H1 (cell line): ENCODE data around the gene BPI. TPM values are rescaled to one million over a fixed set of nuclear protein-coding genes. Genes with fewer than 3 reads are reported as not detected.

Source experiments
- BRCA1 ChIP-seq: IDR thresholded peaks from 2 replicates; pipeline ENCODE4 v1.6.1; 2012; ENCODE audit warnings: low read depth, low read length, improper control_type of control experiment
- CBX8 ChIP-seq: fragments of 300-800, 300-1000 bp; sonication (generic); IDR thresholded peaks from 2 replicates; pipeline ENCODE4 v1.7.1; 2016; ENCODE audit warnings: low read depth, low read length, borderline replicate concordance
- CHD7 ChIP-seq: fragments of 300-600 bp; sonication (generic); IDR thresholded peaks from 2 replicates; pipeline ENCODE4 v1.7.1; 2012; ENCODE audit warnings: low read length, moderate library complexity, mild to moderate bottlenecking, inconsistent platforms; ENCODE audit not compliant: insufficient replicate concordance
- GTF2F1 ChIP-seq: IDR thresholded peaks from 2 replicates; pipeline ENCODE4 v1.6.1; 2012; ENCODE audit warnings: low read depth, low read length, improper control_type of control experiment, borderline replicate concordance
- polyA plus RNA-seq, 7 experiments: library from polyadenylated mRNA; depleted of rRNA in 3 of 7; stranded (reverse) in 5 of 7; unstranded in 2 of 7; fragments of >200 nt in 5 of 7; fragments of 200-250 nt in 2 of 7; gene quantifications; 1 replicate in 5 of 7; 2 replicates in 1 of 7; 4 replicates in 1 of 7; pipeline versions ENCODE4 v1.2.1 to v1.2.3, GENCODE V29; 2011 to 2013; ENCODE audit warnings: missing spikeins in 2 of 7, mixed read lengths in 2 of 7
- total RNA-seq: library from RNA; stranded (reverse); fragmentation: NEBNext Ultra II Directional; extraction: Animal tissue kit (Norgen Biotek cat#: 25700); gene quantifications from 2 replicates; pipeline ENCODE4 v1.2.1, GENCODE V29; 2021

The BPI gene
- total and polyA plus RNA-seq, 2 of the 8 experiments (the other 6 are each of a cell fraction or from before 2014, with no cell fraction given): not detected

GRCh38 chr20:38339997-38340396, 36.0 kb downstream of the BPI start (continued):
- no peak for TF ChIP-seq CHD7
- no peak for TF ChIP-seq BRCA1
- TF ChIP-seq CBX8: no peak
- no peak for TF ChIP-seq GTF2F1
- TF ChIP-seq, all 59 proteins: peak for 0
